Measurements from ENCODE around the gene CHAF1A.

CHAF1A gene

GRCh38 chr19:4369888-4370260 lies 32.6 kb upstream of the CHAF1A start:
- Histone ChIP-seq H3K4me3 (no peak overlapping the region), H3K9ac (ENCODE audit: insufficient read length) (no peak overlapping the region), H3K36me3 (ENCODE audit: insufficient read depth, low read length) (peaks cover 5% of the 10 kb centered on the region; the same call in 1 of the 2 replicates), H3K9me3 (ENCODE audit: low read depth, low read length) (no peaks in the 10 kb centered on the region), H3K27ac (no peak overlapping the region)
- TF ChIP-seq FOXP2 (optimal IDR thresholded peaks at IDR 0.05; ENCODE audit: control extremely low read depth, extremely low read length, insufficient read depth) (no peak), POLR2AphosphoS5 (IDR thresholded peaks at IDR 0.05; ENCODE audit: borderline replicate concordance, low read depth, low read length) (no peak), EZH2 (IDR thresholded peaks at IDR 0.05) (no peak)
- DNase-seq (ENCODE audit: low read depth, low spot score): no peak

DNA sequence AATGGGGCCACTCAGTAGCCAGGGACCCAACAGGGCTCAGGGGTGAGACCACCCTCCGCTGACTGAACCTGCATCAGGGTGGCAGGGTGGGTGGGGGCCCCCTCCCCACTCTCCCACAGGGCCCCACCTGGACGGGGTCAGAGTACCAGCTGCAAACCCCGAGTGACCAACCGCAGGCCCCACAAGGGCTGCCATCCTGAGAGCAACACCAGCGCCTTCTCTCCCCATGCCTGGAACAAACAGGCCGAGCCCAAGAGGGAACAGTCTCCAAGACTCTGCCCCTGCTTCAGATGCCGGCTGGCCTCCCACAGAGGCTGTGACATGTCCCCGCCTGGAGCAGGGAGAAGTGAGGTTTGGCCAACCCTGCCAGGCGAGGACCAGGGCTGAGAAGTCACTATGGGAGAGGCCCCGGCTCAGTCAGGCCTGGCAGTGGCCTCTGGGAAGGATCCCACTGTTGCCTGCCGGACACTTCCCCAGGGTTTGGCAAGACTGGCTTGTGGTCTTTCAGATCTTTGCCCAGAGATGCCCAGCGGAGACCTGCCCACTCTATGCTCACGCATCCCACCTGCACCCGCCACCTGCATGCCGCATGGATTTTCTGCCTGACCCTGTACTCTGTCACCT lies 31.9 kb upstream of the CHAF1A start:
- Histone ChIP-seq H3K36me3 (ENCODE audit: insufficient read depth, low read length) (peaks cover 5% of the 10 kb centered on the region; the same call in 1 of the 2 replicates), H3K27ac (no peak overlapping the region), H3K4me3 (no peak overlapping the region), H3K9ac (ENCODE audit: insufficient read length) (no peak overlapping the region), H3K9me3 (ENCODE audit: low read depth, low read length) (no peaks in the 10 kb centered on the region)
- no peak for DNase-seq (ENCODE audit: low read depth, low spot score)
- TF ChIP-seq EZH2 (IDR thresholded peaks at IDR 0.05) (no peak), FOXP2 (optimal IDR thresholded peaks at IDR 0.05; ENCODE audit: control extremely low read depth, extremely low read length, insufficient read depth) (no peak), POLR2AphosphoS5 (IDR thresholded peaks at IDR 0.05; ENCODE audit: borderline replicate concordance, low read depth, low read length) (no peak)

DNA sequence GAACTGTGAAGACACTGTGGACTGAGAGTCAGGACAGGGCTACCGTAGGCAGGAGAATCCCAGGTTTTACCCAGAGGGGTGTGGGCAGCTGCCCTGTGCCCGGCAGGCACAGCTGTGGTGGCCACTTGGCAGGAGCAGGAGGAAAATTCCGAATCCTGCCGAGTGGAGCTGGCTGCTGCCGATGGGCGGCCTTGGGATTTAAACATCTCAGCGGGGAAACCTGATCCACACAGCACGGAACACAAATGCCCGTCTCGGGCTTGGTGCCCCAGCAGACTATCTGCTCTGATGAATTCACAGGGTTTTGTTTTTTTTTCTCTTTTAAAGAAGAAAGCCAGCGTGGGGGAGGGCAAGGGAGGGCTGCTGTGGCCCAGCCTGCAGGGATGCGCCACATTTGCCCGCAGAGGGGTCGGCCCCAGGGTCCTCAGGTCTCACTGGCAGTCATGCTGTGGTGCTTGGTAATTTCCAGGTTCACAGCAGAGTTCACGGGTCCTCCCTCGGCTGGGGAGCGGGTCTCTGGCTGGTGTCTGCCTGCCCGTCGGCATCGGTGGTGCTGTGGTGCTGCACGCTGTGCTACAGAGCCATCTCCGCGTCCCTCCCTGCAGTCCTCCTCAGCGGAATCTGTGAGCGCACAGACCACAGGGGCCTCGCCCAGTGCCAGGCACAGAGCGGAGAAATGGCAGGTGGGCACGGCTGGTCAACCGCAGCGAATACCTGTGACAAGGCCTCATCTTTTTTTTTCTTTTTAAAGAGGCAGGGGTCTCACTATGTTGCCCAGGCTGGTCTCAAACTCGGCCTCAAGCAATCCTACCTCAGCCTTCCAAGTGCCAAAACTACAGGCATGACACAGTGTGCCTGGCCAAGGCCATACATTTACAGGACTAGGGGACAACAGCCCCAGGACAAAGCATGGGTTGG lies 30.9 kb upstream of the CHAF1A start:
- H3K9ac ChIP-seq (ENCODE audit: insufficient read length): no peak overlapping the region

DNA sequence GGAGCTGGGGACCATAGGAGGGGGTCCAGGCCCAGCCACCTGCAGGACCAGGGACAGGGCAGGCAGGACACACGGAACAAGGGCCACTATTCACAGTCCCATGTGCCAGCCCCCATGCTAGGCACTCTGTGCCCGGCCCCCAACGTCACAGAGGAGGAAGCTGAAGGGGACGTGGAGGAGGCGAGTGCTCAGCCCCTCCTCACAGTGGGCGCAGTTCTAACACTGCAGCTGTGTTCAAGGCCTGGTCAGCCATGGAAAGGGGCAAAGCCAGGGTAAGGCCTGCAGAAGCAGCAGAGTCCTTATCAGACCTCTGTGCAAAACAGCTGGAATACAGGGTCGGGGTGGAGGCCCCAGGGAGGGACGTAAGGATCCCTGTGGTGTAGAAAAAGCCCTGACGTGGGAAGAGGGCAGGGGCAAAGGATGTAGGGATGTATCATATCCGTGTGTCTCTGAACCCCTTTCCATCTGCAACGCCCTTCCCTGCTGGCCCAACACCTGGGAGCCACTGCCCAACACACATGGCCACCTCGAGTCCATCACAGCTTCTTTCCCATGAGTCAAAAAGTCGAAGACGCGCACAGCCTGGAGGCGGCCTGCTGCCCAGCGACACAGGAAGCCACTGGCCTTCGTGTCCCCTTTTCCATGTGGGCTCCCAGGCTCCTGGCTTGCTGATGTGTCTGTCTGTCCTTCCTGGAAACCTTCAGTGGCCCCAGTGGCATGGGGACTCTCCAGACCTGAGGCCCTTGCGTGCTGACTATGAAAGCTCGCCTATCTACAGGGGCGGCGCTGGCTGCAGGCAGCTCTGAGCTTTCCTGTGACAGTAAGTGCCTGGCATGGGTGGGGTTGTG lies 30.1 kb upstream of the CHAF1A start:
- H3K4me3 ChIP-seq: no peak overlapping the region
- TF ChIP-seq POLR2AphosphoS5 (IDR thresholded peaks at IDR 0.05; ENCODE audit: borderline replicate concordance, low read depth, low read length) (no peak), EZH2 (IDR thresholded peaks at IDR 0.05) (no peak), FOXP2 (optimal IDR thresholded peaks at IDR 0.05; ENCODE audit: control extremely low read depth, extremely low read length, insufficient read depth) (no peak)
- H3K36me3 ChIP-seq (ENCODE audit: insufficient read depth, low read length): no peaks in the 10 kb centered on the region
- no peaks in the 10 kb centered on the region for H3K9me3 ChIP-seq (ENCODE audit: low read depth, low read length)
- H3K27ac ChIP-seq: no peak overlapping the region
- H3K9ac ChIP-seq (ENCODE audit: insufficient read length): no peak overlapping the region
- DNase-seq (ENCODE audit: low read depth, low spot score): no peak

More for the DNA sequence above, 30.9 kb upstream of the CHAF1A start:
- no peak for DNase-seq (ENCODE audit: low read depth, low spot score)
- H3K36me3 ChIP-seq (ENCODE audit: insufficient read depth, low read length): no peaks in the 10 kb centered on the region; the same call in 1 of the 2 replicates
- H3K4me3 ChIP-seq: no peak overlapping the region
- no peaks in the 10 kb centered on the region for H3K9me3 ChIP-seq (ENCODE audit: low read depth, low read length)
- H3K27ac ChIP-seq: no peak overlapping the region
- TF ChIP-seq EZH2 (IDR thresholded peaks at IDR 0.05) (no peak), FOXP2 (optimal IDR thresholded peaks at IDR 0.05; ENCODE audit: control extremely low read depth, extremely low read length, insufficient read depth) (no peak), POLR2AphosphoS5 (IDR thresholded peaks at IDR 0.05; ENCODE audit: borderline replicate concordance, low read depth, low read length) (no peak)

- Histone ChIP-seq H3K27ac (no peak overlapping the region), H3K9me3 (ENCODE audit: low read depth, low read length) (no peaks in the 10 kb centered on the region), H3K9ac (ENCODE audit: insufficient read length) (no peak overlapping the region), H3K36me3 (ENCODE audit: insufficient read depth, low read length) (no peaks in the 10 kb centered on the region), H3K4me3 (no peak overlapping the region)
- no peak for DNase-seq (ENCODE audit: low read depth, low spot score)
- TF ChIP-seq FOXP2 (optimal IDR thresholded peaks at IDR 0.05; ENCODE audit: control extremely low read depth, extremely low read length, insufficient read depth) (no peak), POLR2AphosphoS5 (IDR thresholded peaks at IDR 0.05; ENCODE audit: borderline replicate concordance, low read depth, low read length) (no peak), EZH2 (IDR thresholded peaks at IDR 0.05) (no peak)
Observed at GRCh38 chr19:4373013-4373367, 29.4 kb upstream of the CHAF1A start.

DNA sequence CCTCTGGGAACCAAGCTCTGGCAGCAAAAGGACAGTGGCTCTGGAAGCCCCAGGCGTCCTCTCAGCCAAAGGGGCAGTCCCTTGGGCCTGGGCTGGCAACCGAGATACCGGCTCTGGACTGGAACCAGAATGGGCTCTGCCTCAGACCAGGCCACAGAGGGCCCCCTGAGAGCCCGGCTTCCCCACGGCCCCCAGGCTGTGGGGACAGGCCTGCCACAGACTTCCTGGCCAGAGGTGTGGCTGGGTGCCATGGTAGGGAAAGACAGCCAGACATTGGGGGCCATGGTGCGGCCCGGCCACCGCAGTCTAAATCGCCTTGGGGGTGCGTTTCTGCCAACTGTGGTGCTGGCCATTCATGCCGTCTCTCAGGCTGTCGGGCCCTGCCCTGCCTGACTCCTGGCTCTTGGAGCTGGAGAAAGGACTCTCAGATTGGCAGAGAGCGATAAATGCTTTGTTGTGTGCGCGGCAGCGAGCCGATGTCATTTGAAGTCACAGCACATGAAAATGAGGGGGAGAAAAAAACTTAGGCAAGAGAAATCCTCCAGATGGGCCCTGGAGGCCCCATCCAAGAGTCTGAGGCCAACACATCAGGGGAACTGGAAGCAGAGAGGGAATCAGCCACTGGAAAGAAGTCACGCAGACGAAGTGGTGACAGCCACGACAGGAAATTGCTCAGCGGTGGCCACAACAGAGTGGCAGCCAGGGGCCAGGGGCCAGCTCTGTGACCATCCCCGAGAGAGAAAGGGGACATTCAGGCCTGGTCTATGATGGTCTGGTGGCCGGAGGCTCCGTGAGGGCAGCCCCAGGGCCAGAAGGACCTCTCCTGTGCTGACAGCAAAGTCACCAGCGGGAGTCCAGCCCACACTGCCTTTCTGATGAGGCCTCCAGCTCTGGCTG lies 28.6 kb upstream of the CHAF1A start:
- Histone ChIP-seq H3K27ac (no peak overlapping the region), H3K4me3 (no peak overlapping the region), H3K36me3 (ENCODE audit: insufficient read depth, low read length) (no peaks in the 10 kb centered on the region), H3K9me3 (ENCODE audit: low read depth, low read length) (no peaks in the 10 kb centered on the region), H3K9ac (ENCODE audit: insufficient read length) (no peak overlapping the region)
- no peak for DNase-seq (ENCODE audit: low read depth, low spot score)
- TF ChIP-seq FOXP2 (optimal IDR thresholded peaks at IDR 0.05; ENCODE audit: control extremely low read depth, extremely low read length, insufficient read depth) (no peak), POLR2AphosphoS5 (IDR thresholded peaks at IDR 0.05; ENCODE audit: borderline replicate concordance, low read depth, low read length) (no peak), EZH2 (IDR thresholded peaks at IDR 0.05) (no peak)

- TF ChIP-seq FOXP2 (optimal IDR thresholded peaks at IDR 0.05; ENCODE audit: control extremely low read depth, extremely low read length, insufficient read depth): no peak
- no peak for TF ChIP-seq POLR2AphosphoS5 (IDR thresholded peaks at IDR 0.05; ENCODE audit: borderline replicate concordance, low read depth, low read length)
- no peak for TF ChIP-seq EZH2 (IDR thresholded peaks at IDR 0.05)
- Histone ChIP-seq H3K9ac (ENCODE audit: insufficient read length) (no peak overlapping the region), H3K27ac (no peak overlapping the region), H3K36me3 (ENCODE audit: insufficient read depth, low read length) (no peaks in the 10 kb centered on the region), H3K4me3 (no peak overlapping the region), H3K9me3 (ENCODE audit: low read depth, low read length) (no peaks in the 10 kb centered on the region)
- DNase-seq (ENCODE audit: low read depth, low spot score): no peak
Observed at GRCh38 chr19:4374498-4375163, 27.8 kb upstream of the CHAF1A start.
